Brain microvascular endothelial cell (primary cell): Measurements from ENCODE around the gene EDA.

Source experiments
- DNase-seq: peaks from one replicate; pipeline ENCODE4 v3.0.0-alpha.2; 2020
- H3K27ac ChIP-seq: fragments of 250-450 bp; sonication (Bioruptor Pico); 2 replicates; pipeline ENCODE4 v1.5.1; 2020; ENCODE audit warnings: mild to moderate bottlenecking, moderate library complexity
- H3K27me3 ChIP-seq: fragments of 250-450 bp; sonication (Bioruptor Pico); replicated peaks from 2 replicates; pipeline ENCODE4 v1.5.1; 2020; ENCODE audit warnings: mild to moderate bottlenecking
- H3K36me3 ChIP-seq: fragments of 250-450 bp; sonication (Bioruptor Pico); replicated peaks from 2 replicates; pipeline ENCODE4 v1.5.1; 2020; ENCODE audit warnings: mild to moderate bottlenecking
- H3K4me3 ChIP-seq: 2 replicates; pipeline ENCODE4 v1.5.1; 2011; ENCODE audit warnings: low read depth, mild to moderate bottlenecking, control low read depth, low read length, moderate library complexity
- in situ Hi-C: cut with HindIII; loops from 2 replicates; pipeline ENCODE4 v1.10.0; 2017; ENCODE audit warnings: low sequenced_read_pairs, low pct_ligation_motif_present
- TF ChIP-seq, protein P1 (sequence below): IDR thresholded peaks from 2 replicates; pipeline ENCODE4 v1.5.1; 2011; ENCODE audit warnings: low read depth, mild to moderate bottlenecking, moderate library complexity, low read length, control low read depth, inconsistent platforms; ENCODE audit errors: missing control alignments

EDA gene

DNA sequence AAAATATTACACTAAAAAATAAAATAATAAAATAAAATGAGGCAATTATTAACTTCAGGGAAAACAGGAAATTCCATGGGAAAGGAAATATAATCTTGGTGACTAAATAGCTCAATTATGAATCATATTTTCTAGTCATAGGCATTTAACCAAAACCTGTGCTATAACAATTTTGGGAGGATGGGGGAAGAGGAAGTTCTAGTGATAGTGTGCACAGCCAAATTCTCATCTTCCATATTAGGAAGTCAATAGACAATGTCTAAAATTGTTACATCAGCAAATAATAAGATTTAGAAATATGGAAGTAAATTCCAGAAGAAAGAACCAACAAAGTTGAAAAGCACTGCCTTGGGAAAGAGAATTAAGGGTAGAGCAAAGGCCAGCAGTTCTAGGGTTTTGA lies 431.1 kb downstream of the EDA start:
- in situ Hi-C loops, result no loop called here
- TF ChIP-seq, protein P1, sequence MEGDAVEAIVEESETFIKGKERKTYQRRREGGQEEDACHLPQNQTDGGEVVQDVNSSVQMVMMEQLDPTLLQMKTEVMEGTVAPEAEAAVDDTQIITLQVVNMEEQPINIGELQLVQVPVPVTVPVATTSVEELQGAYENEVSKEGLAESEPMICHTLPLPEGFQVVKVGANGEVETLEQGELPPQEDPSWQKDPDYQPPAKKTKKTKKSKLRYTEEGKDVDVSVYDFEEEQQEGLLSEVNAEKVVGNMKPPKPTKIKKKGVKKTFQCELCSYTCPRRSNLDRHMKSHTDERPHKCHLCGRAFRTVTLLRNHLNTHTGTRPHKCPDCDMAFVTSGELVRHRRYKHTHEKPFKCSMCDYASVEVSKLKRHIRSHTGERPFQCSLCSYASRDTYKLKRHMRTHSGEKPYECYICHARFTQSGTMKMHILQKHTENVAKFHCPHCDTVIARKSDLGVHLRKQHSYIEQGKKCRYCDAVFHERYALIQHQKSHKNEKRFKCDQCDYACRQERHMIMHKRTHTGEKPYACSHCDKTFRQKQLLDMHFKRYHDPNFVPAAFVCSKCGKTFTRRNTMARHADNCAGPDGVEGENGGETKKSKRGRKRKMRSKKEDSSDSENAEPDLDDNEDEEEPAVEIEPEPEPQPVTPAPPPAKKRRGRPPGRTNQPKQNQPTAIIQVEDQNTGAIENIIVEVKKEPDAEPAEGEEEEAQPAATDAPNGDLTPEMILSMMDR, result no peak
- peak overlapping the region; percentile 9 for H3K27ac ChIP-seq
- no peaks in the 10 kb centered on the region for H3K27me3 ChIP-seq
- H3K4me3 ChIP-seq, result no peak overlapping the region
- DNase-seq, result no peak
- H3K36me3 ChIP-seq, result no peaks in the 10 kb centered on the region

DNA sequence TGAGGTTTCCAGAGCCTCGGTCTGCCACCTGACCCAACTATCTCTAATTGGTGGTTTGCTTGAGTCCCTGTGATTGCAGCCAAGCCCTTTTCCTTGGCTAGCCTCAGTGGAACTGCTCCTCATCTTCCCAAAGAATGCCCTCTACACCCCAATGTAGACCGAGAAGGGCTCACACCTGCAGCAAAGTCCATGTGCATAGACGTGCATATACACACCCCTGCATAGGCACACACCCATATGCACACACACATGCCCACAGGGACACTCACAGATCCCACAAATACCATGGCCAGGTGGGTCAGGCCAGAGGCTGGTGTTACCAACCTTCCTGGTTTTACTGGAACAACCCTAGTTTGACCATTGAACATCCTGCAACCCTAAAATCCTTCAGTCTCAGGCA lies 433.5 kb downstream of the EDA start:
- in situ Hi-C loops, result no loop called here
- H3K27ac ChIP-seq, result no peak overlapping the region
- no peak overlapping the region for H3K4me3 ChIP-seq
- no peaks in the 10 kb centered on the region for H3K27me3 ChIP-seq
- no peak for DNase-seq
- H3K36me3 ChIP-seq, result no peaks in the 10 kb centered on the region
- TF ChIP-seq, protein P1, result no peak

DNA sequence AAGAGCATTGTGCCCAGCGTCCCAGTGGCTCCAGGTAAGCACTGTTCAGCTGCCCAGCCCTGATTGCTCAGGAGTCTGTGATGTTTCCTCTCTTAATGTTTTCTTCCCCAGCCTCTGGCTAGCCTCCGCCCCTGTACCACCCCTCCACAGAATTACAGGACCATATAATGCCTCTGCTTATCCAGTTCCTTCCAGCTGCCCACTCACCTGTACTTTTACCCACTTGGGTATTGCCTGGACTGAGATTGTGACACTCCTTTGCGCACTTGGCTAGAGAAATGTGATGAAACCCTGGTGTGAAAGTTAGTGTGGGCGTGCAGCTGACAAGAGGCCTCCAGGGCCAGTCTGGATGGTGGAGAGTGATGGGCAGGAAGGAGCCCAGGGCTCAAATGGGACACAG lies 434.0 kb downstream of the EDA start, which contains the start of gene AWAT2:
TSS of gene AWAT2 (minus strand) at position 14 of the 400 bp plus-strand sequence. CDS start at position 8, 6 bp downstream.
- no peak within 1 kb of the TSS for H3K4me3 ChIP-seq
- no peak within 1 kb of the TSS for H3K27ac ChIP-seq
- TF ChIP-seq, protein P1, result no peak
- in situ Hi-C loops, result no loop called here
- H3K27me3 ChIP-seq, result no peaks in the 10 kb centered on the region
- no peaks in the 10 kb centered on the region for H3K36me3 ChIP-seq
- no peak for DNase-seq

DNA sequence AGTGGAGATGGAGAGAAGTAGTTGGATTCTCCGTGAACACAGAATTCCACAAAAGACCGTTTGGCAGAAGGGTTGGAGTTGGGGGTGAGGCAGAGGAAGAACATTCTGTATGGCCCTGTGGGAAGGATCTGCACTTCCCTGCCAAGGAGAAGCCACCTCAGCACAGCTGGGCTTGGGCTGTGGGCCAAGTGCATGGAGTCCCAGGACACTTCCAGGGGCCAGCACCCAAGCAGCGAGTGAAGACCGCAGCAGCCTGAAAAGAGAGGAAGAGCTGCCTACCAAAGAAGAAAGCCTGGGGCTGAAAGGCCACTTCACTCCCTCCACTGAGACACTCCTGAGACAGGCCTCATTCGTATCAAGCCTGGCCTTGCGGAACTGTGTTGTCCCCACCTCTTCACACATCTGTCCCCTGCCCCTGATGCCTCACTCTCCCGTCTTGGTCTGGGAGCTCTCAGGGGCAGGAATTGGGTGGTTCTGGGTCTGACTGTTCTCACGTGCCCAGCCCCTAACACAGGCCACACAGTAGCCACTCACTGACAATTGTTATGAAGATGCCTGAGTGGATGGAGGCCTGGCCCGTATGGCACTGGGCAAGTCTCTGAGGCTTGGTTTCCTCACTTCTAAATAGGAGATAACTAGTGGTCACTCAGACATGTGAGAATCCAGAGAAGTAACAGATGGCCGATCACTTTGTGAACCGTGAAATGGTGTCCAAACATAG lies 437.1 kb downstream of the EDA start:
- no peaks in the 10 kb centered on the region for H3K36me3 ChIP-seq
- TF ChIP-seq, protein P1, result no peak
- no peak overlapping the region for H3K27ac ChIP-seq
- in situ Hi-C loops, result no loop called here
- no peaks in the 10 kb centered on the region for H3K27me3 ChIP-seq
- DNase-seq, result no peak
- no peak overlapping the region for H3K4me3 ChIP-seq

DNA sequence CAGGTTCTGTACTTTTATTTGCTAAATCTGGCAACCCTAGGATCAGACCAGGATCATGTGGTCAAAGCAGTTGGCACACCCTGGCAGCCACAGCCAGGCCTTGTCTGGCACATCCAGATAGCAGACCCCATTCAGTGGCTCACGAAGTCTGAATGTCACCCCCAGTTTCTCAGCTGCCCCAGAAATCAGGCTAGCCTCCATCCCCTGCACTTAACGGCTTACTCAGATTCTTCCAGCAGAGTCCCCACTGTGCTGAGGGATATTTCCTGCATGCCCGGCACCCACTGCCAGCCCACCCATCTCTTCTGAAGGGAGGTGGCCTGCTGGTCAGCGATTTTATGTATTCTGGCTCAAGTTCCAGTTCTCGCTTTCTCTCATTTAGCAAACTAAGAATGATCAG lies 438.5 kb downstream of the EDA start:
- no peaks in the 10 kb centered on the region for H3K36me3 ChIP-seq
- DNase-seq, result no peak
- TF ChIP-seq, protein P1, result no peak
- in situ Hi-C loops, result no loop called here
- H3K27ac ChIP-seq, result no peak overlapping the region
- H3K4me3 ChIP-seq, result no peak overlapping the region
- no peaks in the 10 kb centered on the region for H3K27me3 ChIP-seq

DNA sequence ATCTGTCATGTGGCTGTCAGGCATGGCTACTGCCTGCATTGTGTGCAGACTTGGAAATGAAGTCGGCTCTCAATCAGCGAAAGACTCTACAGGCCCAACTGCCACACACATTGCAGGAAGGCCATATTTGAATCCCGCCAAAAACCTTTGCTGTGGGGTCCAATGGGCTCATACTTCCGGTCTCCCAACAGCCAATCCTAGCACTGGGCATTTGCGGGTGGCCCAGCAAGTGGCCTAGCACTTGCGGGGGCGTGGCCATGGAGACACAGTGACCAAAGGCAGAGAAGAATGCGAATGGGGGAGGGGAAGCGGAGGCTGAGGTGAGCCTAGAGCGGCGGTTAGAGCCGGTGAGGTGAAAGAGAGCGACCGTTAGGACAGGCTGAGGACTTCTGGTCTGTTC lies 446.2 kb downstream of the EDA start, which contains the start of gene OTUD6A:
TSS of gene OTUD6A (plus strand) at position 382 of the 400 bp plus-strand sequence. CDS start 68 bp downstream, outside the sequence.
- no peak for DNase-seq
- H3K4me3 ChIP-seq, result no peak within 1 kb of the TSS
- H3K27me3 ChIP-seq, result no peaks in the 10 kb centered on the region
- no peak within 1 kb of the TSS for H3K27ac ChIP-seq
- in situ Hi-C loops, result no loop called here
- no peaks in the 10 kb centered on the region for H3K36me3 ChIP-seq
- TF ChIP-seq, protein P1, result no peak
